Spleen (tissue), 7 donors: ENCODE data around the gene XYLT1.

Experiments
- CTCF ChIP-seq, 11 experiments: fragments of 200-600 bp in 7 of 11; fragments of 450-650 bp in 4 of 11; sonication (generic) in 4 of 11; IDR thresholded peaks in 8 of 11; conservative IDR thresholded peaks in 3 of 11; 1 replicate in 7 of 11; 2 replicates in 4 of 11; pipeline versions ENCODE4 v1.4.0 to v1.8.0; 2016 to 2021; ENCODE audit warnings: antibody characterized with exemption in 11 of 11, inconsistent platforms in 4 of 11, mild to moderate bottlenecking in 1 of 11
- POLR2A ChIP-seq, 3 donors: fragments of 450-650 bp; IDR thresholded peaks; one replicate each; pipeline ENCODE4 v1.5.1; 2017; ENCODE audit warnings: antibody characterized with exemption in 3 of 3, mild to moderate bottlenecking in 1 of 3
- donor health status: DM: no; HTN: no; CAD: no; lungs with moderate emphysema.
- donor health status: DM: no; HTN: no; CAD: no.
- donor health status: DM: no; HTN: no; CAD: no.

DNA sequence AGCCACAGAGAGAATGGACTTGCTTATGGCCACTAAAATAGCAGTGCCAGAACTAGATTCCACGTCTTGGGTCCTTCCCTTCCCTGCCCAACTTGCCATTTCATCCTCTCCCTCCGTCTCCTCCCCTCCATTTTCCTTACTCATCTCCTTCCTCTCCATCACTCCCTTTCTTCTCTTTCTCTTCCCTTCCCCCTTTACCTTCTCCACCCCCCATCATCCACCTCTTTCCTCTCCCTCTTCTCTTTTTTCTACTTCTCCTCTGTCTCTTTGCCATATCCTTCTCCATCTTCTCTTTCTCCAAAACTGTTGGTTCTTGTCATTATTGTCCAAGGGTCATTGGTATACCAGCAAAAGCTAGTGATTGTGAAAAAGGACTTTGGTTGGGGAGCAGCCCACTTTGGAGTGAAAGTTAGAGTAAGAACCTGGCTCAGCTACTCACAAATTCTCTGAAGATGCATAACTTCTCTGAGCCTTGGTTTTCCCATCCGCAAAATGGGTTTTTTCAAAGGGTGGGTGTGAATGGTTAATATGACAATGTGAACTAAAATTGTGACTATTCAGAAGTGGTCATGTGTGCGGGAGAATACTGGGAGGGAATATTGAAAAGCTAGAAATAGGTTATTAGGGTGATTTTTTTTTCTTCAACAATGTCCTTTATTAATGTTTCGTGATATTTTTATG lies 393.8 kb downstream of the XYLT1 start:
- TF ChIP-seq POLR2A (IDR thresholded peaks at IDR 0.05) (no peak), CTCF (IDR thresholded peaks at IDR 0.05 in 8 of 11, conservative IDR thresholded peaks at IDR 0.05 in 3 of 11) (no peak)
